ENCODE results near the gene SYNDIG1.

SYNDIG1 gene

DNA sequence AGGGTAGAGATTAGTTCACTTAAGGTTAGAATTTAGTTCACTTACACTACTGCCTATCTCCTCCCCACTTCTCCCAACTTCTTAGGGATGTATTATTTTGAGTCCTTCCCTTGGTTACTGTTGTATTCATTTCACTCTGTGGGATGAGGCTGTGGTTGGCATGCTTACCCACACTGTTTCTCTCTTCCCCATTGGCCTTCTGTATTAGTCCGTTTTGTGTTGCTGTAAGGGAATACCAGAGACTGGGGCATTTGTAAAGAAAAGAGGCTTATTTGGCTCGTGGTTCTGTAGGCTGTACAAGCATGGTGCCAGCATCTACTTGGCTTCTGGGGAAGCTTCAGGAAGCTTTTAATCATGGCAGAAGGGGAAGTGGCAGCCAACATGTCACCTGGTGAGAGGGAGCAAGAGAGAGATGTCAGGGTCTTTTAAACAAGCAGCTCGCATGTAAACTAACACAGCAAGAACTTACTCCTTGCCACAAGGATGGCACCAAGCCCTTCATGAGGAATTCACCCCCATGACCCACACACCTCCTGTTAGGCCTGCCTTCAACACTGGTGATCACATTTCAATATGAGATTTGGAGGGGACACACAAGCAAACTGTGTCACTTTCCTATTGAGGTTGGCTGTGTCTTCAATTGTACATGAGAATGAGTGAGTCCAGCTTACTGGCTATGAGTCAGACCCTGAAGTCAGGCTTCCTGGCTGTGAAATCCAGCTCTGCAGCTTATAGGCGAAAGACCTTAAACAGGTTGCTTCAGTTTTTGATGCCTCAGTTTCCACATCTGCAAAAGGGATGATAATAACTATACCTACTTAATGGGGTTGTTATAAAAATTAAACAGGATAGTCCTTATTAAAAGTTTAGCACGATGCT is 53.3 kb downstream of the SYNDIG1 start:
- no peak for DNase-seq (ENCODE audit: low read depth, low spot score)

GRCh38 chr20:24523661-24524060 is 54.2 kb downstream of the SYNDIG1 start:
- DNase-seq (ENCODE audit: low read depth, low spot score), result no peak

DNA sequence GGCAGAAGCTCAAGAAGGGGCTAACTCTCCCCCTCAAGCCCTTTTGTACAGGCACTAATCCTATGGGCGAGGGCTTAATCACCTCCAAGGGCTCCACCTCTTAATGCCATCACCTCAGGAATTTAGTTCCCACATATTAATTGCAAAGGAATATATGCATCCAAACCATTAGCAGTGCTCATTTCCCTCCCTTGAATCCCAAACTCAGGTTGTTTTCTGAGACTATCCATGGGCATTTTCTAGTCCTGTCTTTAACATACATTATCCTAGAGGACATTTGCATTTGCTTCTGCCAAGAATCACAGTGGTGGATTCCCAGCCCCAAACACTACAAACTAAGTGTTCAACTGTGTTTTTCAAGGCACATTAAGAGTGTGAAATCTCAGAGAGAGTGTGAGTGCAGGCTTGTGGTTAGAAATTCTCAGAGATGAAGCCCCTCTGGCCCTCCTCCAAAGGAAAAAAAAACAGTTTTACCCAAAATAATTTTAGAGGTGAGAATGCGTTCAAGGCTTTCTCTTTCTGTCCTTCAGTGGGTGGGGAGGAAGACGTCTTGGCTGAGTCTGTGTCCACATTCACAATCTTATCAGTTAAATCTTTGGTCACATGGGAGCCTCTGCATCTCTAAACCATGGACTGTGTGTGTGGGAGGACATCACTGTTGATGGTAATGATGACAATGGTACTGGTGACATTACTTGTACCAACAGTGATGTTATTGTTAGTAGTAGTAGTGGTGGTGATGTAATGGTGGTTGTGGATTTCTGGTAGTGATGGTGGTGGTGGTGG is 59.3 kb downstream of the SYNDIG1 start:
- DNase-seq (ENCODE audit: low read depth, low spot score), result no peak

DNA sequence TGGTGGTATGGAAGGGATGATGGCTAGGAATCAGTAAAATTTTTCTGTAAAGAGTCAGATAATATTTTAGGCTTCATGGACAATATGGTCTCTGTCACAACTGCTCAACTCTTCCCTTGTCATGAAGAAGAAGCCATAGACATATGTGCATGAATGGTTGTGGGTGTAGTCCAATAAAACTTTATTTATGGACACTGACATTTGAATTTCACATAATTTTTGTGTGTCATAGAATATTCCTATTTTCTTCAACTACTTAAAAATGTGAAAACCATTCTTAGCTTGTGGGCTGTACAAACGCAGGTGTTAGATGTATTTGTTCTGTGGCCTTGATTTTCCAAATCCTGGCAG is 59.9 kb downstream of the SYNDIG1 start:
- no peak for DNase-seq (ENCODE audit: low read depth, low spot score)

DNA sequence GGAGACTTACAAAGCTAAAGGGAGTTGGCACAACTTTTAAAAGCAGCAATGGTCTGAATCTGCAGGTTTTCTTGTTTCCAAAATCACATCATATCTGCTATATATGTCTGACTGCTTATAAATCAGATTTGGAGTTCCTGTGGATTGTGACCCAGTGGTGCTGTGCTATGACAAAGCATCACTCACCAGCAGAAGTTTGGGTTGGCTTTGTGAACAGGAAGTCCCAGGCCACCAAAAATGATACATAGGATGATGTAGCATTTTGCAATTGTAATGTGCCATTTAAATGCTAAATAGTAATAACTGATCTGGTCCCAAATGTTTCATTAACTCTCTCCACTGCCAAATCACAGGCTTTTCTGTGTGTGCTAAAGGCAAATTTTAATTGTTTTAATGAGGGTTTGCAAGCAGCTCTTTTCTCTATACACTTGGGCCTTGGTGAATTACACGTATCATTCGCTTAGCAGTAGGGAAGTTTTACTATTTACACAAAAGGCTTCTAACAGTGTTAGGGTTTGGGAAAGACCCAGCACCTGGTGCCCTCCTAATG is 60.8 kb downstream of the SYNDIG1 start:
- DNase-seq (ENCODE audit: low read depth, low spot score), result no peak

DNA sequence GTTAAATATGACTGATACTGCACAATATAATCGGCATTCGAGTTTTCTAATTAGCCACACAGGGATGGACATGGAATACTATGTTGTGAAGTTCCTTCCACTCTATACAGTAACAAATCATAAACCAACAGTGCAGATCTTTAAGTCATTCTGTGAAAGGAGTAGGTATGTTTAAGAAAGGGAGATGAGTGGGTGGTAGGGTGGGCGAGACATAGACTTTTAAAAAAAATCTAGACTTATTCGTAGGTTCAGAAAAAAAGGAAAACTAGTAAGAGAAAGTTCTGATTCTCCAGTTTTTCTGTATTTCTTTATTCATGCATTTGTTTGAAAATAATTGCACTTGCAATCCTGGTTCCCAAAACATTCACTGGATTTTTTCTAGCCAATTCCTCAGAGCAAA is 61.8 kb downstream of the SYNDIG1 start:
- no peak for DNase-seq (ENCODE audit: low read depth, low spot score)

- DNase-seq (ENCODE audit: low read depth, low spot score), result no peak
Measured at GRCh38 chr20:24531631-24532419, 62.4 kb downstream of the SYNDIG1 start.

DNA sequence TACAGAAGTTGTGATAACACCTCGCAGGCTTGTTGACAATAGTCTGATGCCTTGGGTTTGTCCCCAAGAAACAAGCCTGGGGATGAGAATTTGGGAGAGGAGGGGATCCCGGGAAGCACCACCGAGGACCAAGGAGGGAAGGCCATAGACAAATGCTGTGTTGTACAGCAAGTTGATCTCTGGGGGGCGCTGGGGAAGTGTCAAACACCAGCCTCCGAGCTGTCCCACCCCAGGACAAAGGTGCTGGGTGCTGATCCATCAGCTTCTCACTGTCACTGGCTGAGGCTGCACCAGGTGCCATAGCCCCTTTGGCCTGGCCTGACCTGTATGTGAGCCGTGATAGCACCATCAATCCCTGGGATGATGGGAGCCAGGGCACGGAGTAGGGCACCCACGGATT is 64.0 kb downstream of the SYNDIG1 start:
- DNase-seq (ENCODE audit: low read depth, low spot score), result no peak

- DNase-seq (ENCODE audit: low read depth, low spot score), result no peak
Measured at GRCh38 chr20:24534282-24534681, 64.9 kb downstream of the SYNDIG1 start.

DNA sequence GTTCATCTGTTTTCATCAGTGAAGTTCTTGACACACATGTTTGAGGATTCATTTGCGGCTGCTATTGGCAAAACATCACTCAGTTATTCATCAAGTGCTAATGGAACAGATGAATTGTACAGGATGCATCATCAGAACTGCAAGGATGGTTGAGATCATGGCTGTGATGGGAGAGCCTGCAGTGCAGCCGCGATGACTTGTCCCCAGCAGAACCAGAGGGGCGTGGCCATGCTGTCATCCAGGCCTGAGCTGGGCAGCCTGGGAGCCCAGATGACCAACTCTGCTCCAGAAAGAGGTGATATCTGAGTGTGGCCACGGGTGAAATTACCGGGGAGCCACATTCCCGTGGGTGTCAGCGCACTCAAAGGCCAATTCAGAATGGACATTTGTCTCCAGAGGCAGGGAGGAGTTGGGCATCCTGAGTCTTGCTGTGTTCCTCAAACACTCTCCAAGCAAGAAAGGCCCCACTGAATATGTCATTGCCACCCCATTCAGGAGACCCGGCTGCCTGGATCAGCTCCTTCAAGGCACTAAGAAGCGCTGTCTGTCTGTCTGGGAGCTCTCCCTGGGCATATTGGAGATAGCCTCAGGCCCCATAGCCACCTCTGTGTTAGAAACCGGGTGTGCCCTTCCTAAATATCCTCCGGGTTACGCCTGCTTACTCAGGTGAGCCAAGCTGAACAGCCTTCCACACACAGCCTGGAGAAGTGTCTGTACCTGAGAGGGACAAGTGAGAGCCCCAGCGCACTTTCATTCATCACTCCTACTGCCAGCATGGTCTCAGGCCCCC is 66.7 kb downstream of the SYNDIG1 start:
- DNase-seq (ENCODE audit: low read depth, low spot score), result no peak

GRCh38 chr20:24537210-24537609 is 67.8 kb downstream of the SYNDIG1 start:
- no peak for DNase-seq (ENCODE audit: low read depth, low spot score)

GRCh38 chr20:24542721-24543120 is 73.3 kb downstream of the SYNDIG1 start:
- DNase-seq (ENCODE audit: low read depth, low spot score), result no peak

DNA sequence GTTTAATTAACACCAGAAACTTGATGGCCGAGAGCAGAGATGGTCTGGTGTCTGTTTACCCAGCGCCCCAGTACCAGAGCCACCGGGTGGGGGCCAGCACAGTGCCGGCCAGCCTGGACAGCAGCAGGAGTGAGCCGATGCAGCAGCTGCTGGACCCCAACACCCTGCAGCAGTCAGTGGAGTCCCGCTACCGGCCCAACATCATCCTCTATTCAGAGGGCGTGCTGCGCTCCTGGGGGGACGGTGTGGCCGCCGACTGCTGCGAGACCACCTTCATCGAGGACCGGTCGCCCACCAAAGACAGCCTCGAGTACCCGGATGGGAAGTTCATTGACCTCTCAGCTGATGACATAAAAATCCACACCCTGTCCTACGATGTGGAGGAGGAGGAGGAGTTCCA is 73.7 kb downstream of the SYNDIG1 start:
- DNase-seq (ENCODE audit: low read depth, low spot score), result no peak

DNA sequence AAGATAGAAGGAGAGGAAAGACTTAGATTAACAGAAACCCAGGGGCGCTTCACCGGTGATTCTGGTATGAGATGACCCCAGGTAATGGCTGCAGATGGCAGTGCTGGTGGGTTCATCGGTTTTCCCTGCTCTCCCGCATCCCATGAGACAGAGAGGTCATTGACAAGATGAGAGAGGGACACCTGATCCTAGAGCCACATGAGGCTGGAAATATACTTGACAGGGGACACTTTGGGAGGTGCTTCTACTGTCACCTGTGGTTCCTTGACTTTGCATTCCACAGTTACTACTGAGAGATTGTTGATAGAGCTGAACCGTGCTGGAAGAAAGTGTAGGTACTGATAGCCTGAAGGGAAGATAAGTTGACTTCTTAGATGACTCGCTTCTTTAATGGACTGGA is 74.3 kb downstream of the SYNDIG1 start:
- no peak for DNase-seq (ENCODE audit: low read depth, low spot score)

GRCh38 chr20:24544371-24544770 is 74.9 kb downstream of the SYNDIG1 start:
- no peak for DNase-seq (ENCODE audit: low read depth, low spot score)

DNA sequence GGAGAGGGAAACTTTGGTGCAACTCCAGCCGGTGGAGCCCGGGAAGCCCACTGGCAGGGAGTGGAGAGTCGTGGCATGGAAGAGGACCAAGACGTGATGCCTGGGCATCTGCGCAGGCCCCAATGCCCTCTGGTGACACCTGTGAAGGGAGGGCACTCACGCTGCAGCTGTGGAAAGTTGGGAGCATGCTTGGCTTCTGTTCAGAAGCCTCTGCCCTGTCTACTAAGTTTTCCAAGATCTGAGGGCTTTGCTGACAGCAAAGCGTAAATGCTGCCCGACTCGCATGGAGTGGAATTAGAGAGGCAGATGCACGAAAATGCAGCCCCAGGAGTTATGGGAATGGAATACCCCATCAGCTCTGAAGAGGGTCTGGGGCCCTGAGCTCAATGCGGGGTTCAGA is 75.7 kb downstream of the SYNDIG1 start:
- DNase-seq (ENCODE audit: low read depth, low spot score), result no peak

GRCh38 chr20:24546232-24546892 is 76.9 kb downstream of the SYNDIG1 start:
- no peak for DNase-seq (ENCODE audit: low read depth, low spot score)

- no peak for DNase-seq (ENCODE audit: low read depth, low spot score)
Measured at GRCh38 chr20:24547967-24548366, 78.5 kb downstream of the SYNDIG1 start.

DNA sequence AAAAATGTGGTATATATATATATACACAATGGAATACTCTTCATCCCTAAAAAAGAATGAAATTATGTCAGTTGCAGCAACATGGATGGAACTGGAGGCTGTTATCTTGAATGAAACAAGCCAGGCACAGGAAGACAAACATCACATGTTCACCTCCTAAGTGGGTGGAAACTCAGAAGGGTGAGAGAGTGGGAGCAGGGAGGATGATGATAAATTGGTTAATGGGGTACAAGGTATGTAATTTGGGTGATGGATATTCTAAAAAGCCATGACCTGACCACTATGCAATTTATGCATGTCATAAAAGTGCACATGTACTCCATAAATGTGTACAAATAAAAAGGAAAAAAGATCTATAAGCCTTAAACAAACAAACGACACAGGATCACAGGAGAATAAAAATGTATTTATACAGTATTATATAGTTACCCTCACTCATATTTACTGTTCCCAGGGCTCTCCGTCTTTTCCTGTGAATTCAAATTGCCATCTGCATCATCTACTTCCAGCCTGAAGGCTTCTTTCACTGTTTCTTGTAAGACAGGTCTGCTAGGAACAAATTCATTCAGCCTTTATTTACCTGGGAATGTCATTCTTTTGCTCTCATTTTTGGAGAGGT is 89.8 kb downstream of the SYNDIG1 start:
- no peak for DNase-seq (ENCODE audit: low read depth, low spot score)

Data from iPS DF 19.7 (cell line).